Tongue (tissue), 2 donors: ENCODE data around the gene AKNA. TPM values are rescaled to one million over a fixed set of nuclear protein-coding genes. Genes with fewer than 3 reads are reported as not detected.
A peak's percentile ranks its signal among the peaks of the same experiment; 100 is the strongest.

Source experiments
- DNase-seq: peaks from one replicate; pipeline ENCODE4 v3.0.0-alpha.2; 2015
- total RNA-seq: library from RNA; depleted of rRNA; stranded (reverse); fragments of >200 nt; gene quantifications from one replicate; pipeline ENCODE4 v1.2.3, GENCODE V29; 2014

Gene AKNA
- 9.5 TPM for total RNA-seq

GRCh38 chr9:114387680-114388356, at the start of gene AKNA:
AKNA (minus strand) TSS chr9:114387982; CDS start chr9:114381333, 6,649 bp downstream.
- peak; percentile 92 for DNase-seq

GRCh38 chr9:114437401-114437893, 49.7 kb upstream of the AKNA start:
- DNase-seq, result no peak

GRCh38 chr9:114434878-114435311, 47.1 kb upstream of the AKNA start:
- peak; percentile 65 for DNase-seq

- no peak for DNase-seq
Observed at GRCh38 chr9:114433720-114434255, 46.0 kb upstream of the AKNA start.

- DNase-seq, result no peak
Observed at GRCh38 chr9:114433086-114433485, 45.3 kb upstream of the AKNA start.

- no peak for DNase-seq
Observed at GRCh38 chr9:114432323-114433067, 44.7 kb upstream of the AKNA start.

GRCh38 chr9:114431770-114432169, 44.0 kb upstream of the AKNA start:
- DNase-seq, result no peak

- DNase-seq, result no peak
Observed at GRCh38 chr9:114431003-114431402, 43.2 kb upstream of the AKNA start.

- DNase-seq, result no peak
Observed at GRCh38 chr9:114430457-114430856, 42.7 kb upstream of the AKNA start.

- DNase-seq, result no peak
Observed at GRCh38 chr9:114429488-114429887, 41.7 kb upstream of the AKNA start.

- DNase-seq, result peak; percentile 31
Observed at GRCh38 chr9:114428466-114428865, 40.7 kb upstream of the AKNA start.

- DNase-seq, result no peak
Observed at GRCh38 chr9:114427644-114428043, 39.9 kb upstream of the AKNA start.

GRCh38 chr9:114426046-114426948, 38.5 kb upstream of the AKNA start:
- DNase-seq, result no peak

- DNase-seq, result no peak
Observed at GRCh38 chr9:114425126-114425525, 37.3 kb upstream of the AKNA start.

GRCh38 chr9:114424126-114424525, 36.3 kb upstream of the AKNA start:
- no peak for DNase-seq

- DNase-seq, result no peak
Observed at GRCh38 chr9:114423181-114423580, 35.4 kb upstream of the AKNA start.

- no peak for DNase-seq
Observed at GRCh38 chr9:114421147-114421546, 33.4 kb upstream of the AKNA start.

- DNase-seq, result no peak
Observed at GRCh38 chr9:114419796-114420195, 32.0 kb upstream of the AKNA start.

GRCh38 chr9:114418053-114418452, 30.3 kb upstream of the AKNA start:
- no peak for DNase-seq

GRCh38 chr9:114417511-114417910, 29.7 kb upstream of the AKNA start:
- DNase-seq, result no peak

GRCh38 chr9:114416906-114417305, 29.1 kb upstream of the AKNA start:
- no peak for DNase-seq

GRCh38 chr9:114416290-114416689, 28.5 kb upstream of the AKNA start:
- DNase-seq, result no peak
